Measurements from ENCODE around the gene CFAP410.

The CFAP410 gene

GRCh38 chr21:44299458-44300261, 39.5 kb downstream of the CFAP410 start, which contains the start of gene PFKL:
Gene PFKL (plus strand): TSS chr21:44300053. CDS start chr21:44300106, 53 bp downstream.
- H3K27me3 ChIP-seq (ENCODE audit: insufficient read depth, low read length): no peaks in the 10 kb centered on the region
- no peaks in the 10 kb centered on the region for H3K36me3 ChIP-seq (ENCODE audit: insufficient read depth, low read length)
- under 1% methylated on average over 94 of the region's 94 CpGs for WGBS
- H3K9ac ChIP-seq (ENCODE audit: low read depth, low read length): peak within 1 kb of the TSS; percentile 69
- H3K4me3 ChIP-seq (ENCODE audit: low read length): peak within 1 kb of the TSS; percentile 66
- peak within 1 kb of the TSS; percentile 28; the same call in 1 of the 2 replicates for H3K27ac ChIP-seq (ENCODE audit: low read depth, low read length)
- no peaks in the 10 kb centered on the region; the same call in 1 of the 2 replicates for H3K4me1 ChIP-seq (ENCODE audit: insufficient read depth, low read length)
- H3K9me3 ChIP-seq (ENCODE audit: insufficient read depth, low read depth, low read length): no peaks in the 10 kb centered on the region

GRCh38 chr21:44299085-44299457, 40.1 kb downstream of the CFAP410 start:
- no peaks in the 10 kb centered on the region; the same call in 1 of the 2 replicates for H3K4me1 ChIP-seq (ENCODE audit: insufficient read depth, low read length)
- H3K36me3 ChIP-seq (ENCODE audit: insufficient read depth, low read length): no peaks in the 10 kb centered on the region
- H3K27ac ChIP-seq (ENCODE audit: low read depth, low read length): no peak overlapping the region; the same call in 1 of the 2 replicates
- WGBS: 41% methylated on average over 6 of the region's 10 CpGs
- peak overlapping the region; percentile 66 for H3K4me3 ChIP-seq (ENCODE audit: low read length)
- H3K27me3 ChIP-seq (ENCODE audit: insufficient read depth, low read length): no peaks in the 10 kb centered on the region
- peak overlapping the region; percentile 65 for H3K9ac ChIP-seq (ENCODE audit: low read depth, low read length)
- no peaks in the 10 kb centered on the region for H3K9me3 ChIP-seq (ENCODE audit: insufficient read depth, low read depth, low read length)

GRCh38 chr21:44298301-44298700, 40.9 kb downstream of the CFAP410 start:
- WGBS: 92% methylated on average over 1 of the region's 2 CpGs
- H3K9me3 ChIP-seq (ENCODE audit: insufficient read depth, low read depth, low read length): no peaks in the 10 kb centered on the region
- no peak overlapping the region for H3K4me3 ChIP-seq (ENCODE audit: low read length)
- no peak overlapping the region for H3K27ac ChIP-seq (ENCODE audit: low read depth, low read length)
- H3K36me3 ChIP-seq (ENCODE audit: insufficient read depth, low read length): no peaks in the 10 kb centered on the region
- H3K9ac ChIP-seq (ENCODE audit: low read depth, low read length): no peak overlapping the region
- H3K27me3 ChIP-seq (ENCODE audit: insufficient read depth, low read length): no peaks in the 10 kb centered on the region
- H3K4me1 ChIP-seq (ENCODE audit: insufficient read depth, low read length): no peaks in the 10 kb centered on the region

- H3K27ac ChIP-seq (ENCODE audit: low read depth, low read length): no peak overlapping the region
- no peak overlapping the region for H3K9ac ChIP-seq (ENCODE audit: low read depth, low read length)
- no peaks in the 10 kb centered on the region for H3K27me3 ChIP-seq (ENCODE audit: insufficient read depth, low read length)
- H3K4me3 ChIP-seq (ENCODE audit: low read length): no peak overlapping the region
- H3K9me3 ChIP-seq (ENCODE audit: insufficient read depth, low read depth, low read length): no peaks in the 10 kb centered on the region
- no peaks in the 10 kb centered on the region for H3K4me1 ChIP-seq (ENCODE audit: insufficient read depth, low read length)
- 40% methylated on average over 22 of the region's 22 CpGs for whole genome bisulfite sequencing
- no peaks in the 10 kb centered on the region for H3K36me3 ChIP-seq (ENCODE audit: insufficient read depth, low read length)
Measured at GRCh38 chr21:44297525-44298290, 41.5 kb downstream of the CFAP410 start.

- H3K36me3 ChIP-seq (ENCODE audit: insufficient read depth, low read length): no peaks in the 10 kb centered on the region
- H3K4me1 ChIP-seq (ENCODE audit: insufficient read depth, low read length): no peaks in the 10 kb centered on the region
- H3K9ac ChIP-seq (ENCODE audit: low read depth, low read length): no peak overlapping the region
- H3K4me3 ChIP-seq (ENCODE audit: low read length): no peak overlapping the region
- H3K27ac ChIP-seq (ENCODE audit: low read depth, low read length): no peak overlapping the region
- 88% methylated on average over 13 of the region's 13 CpGs for WGBS
- H3K27me3 ChIP-seq (ENCODE audit: insufficient read depth, low read length): no peaks in the 10 kb centered on the region
- H3K9me3 ChIP-seq (ENCODE audit: insufficient read depth, low read depth, low read length): no peaks in the 10 kb centered on the region
Measured at GRCh38 chr21:44296916-44297315, 42.3 kb downstream of the CFAP410 start.

GRCh38 chr21:44296103-44296519, 43.1 kb downstream of the CFAP410 start:
- H3K9ac ChIP-seq (ENCODE audit: low read depth, low read length): no peak overlapping the region
- H3K9me3 ChIP-seq (ENCODE audit: insufficient read depth, low read depth, low read length): no peaks in the 10 kb centered on the region
- no peaks in the 10 kb centered on the region for H3K36me3 ChIP-seq (ENCODE audit: insufficient read depth, low read length)
- no peak overlapping the region for H3K4me3 ChIP-seq (ENCODE audit: low read length)
- WGBS: 76% methylated on average over 12 of the region's 12 CpGs
- H3K27me3 ChIP-seq (ENCODE audit: insufficient read depth, low read length): no peaks in the 10 kb centered on the region
- no peaks in the 10 kb centered on the region for H3K4me1 ChIP-seq (ENCODE audit: insufficient read depth, low read length)
- no peak overlapping the region for H3K27ac ChIP-seq (ENCODE audit: low read depth, low read length)

GRCh38 chr21:44295646-44296045, 43.5 kb downstream of the CFAP410 start:
- H3K27ac ChIP-seq (ENCODE audit: low read depth, low read length): no peak overlapping the region
- no peaks in the 10 kb centered on the region for H3K27me3 ChIP-seq (ENCODE audit: insufficient read depth, low read length)
- H3K9me3 ChIP-seq (ENCODE audit: insufficient read depth, low read depth, low read length): no peaks in the 10 kb centered on the region
- no peaks in the 10 kb centered on the region for H3K4me1 ChIP-seq (ENCODE audit: insufficient read depth, low read length)
- H3K9ac ChIP-seq (ENCODE audit: low read depth, low read length): no peak overlapping the region
- WGBS: 80% methylated on average over 10 of the region's 10 CpGs
- H3K4me3 ChIP-seq (ENCODE audit: low read length): no peak overlapping the region
- H3K36me3 ChIP-seq (ENCODE audit: insufficient read depth, low read length): no peaks in the 10 kb centered on the region

GRCh38 chr21:44295163-44295573, 44.0 kb downstream of the CFAP410 start:
- WGBS: 87% methylated on average over 14 of the region's 14 CpGs
- Histone ChIP-seq H3K4me1 (ENCODE audit: insufficient read depth, low read length) (no peaks in the 10 kb centered on the region), H3K36me3 (ENCODE audit: insufficient read depth, low read length) (no peaks in the 10 kb centered on the region), H3K27me3 (ENCODE audit: insufficient read depth, low read length) (no peaks in the 10 kb centered on the region), H3K27ac (ENCODE audit: low read depth, low read length) (no peak overlapping the region), H3K4me3 (ENCODE audit: low read length) (no peak overlapping the region), H3K9me3 (ENCODE audit: insufficient read depth, low read depth, low read length) (no peaks in the 10 kb centered on the region), H3K9ac (ENCODE audit: low read depth, low read length) (no peak overlapping the region)

GRCh38 chr21:44294391-44295162, 44.6 kb downstream of the CFAP410 start:
- H3K4me3 ChIP-seq (ENCODE audit: low read length): no peak overlapping the region
- H3K9me3 ChIP-seq (ENCODE audit: insufficient read depth, low read depth, low read length): no peaks in the 10 kb centered on the region
- H3K36me3 ChIP-seq (ENCODE audit: insufficient read depth, low read length): no peaks in the 10 kb centered on the region
- 85% methylated on average over 24 of the region's 26 CpGs for WGBS
- no peak overlapping the region for H3K9ac ChIP-seq (ENCODE audit: low read depth, low read length)
- no peaks in the 10 kb centered on the region for H3K27me3 ChIP-seq (ENCODE audit: insufficient read depth, low read length)
- H3K27ac ChIP-seq (ENCODE audit: low read depth, low read length): no peak overlapping the region
- H3K4me1 ChIP-seq (ENCODE audit: insufficient read depth, low read length): no peaks in the 10 kb centered on the region

GRCh38 chr21:44293551-44294231, 45.5 kb downstream of the CFAP410 start:
- no peak overlapping the region for H3K4me3 ChIP-seq (ENCODE audit: low read length)
- no peaks in the 10 kb centered on the region for H3K9me3 ChIP-seq (ENCODE audit: insufficient read depth, low read depth, low read length)
- H3K9ac ChIP-seq (ENCODE audit: low read depth, low read length): no peak overlapping the region
- H3K36me3 ChIP-seq (ENCODE audit: insufficient read depth, low read length): no peaks in the 10 kb centered on the region
- 93% methylated on average over 33 of the region's 33 CpGs for WGBS
- H3K27ac ChIP-seq (ENCODE audit: low read depth, low read length): no peak overlapping the region
- no peaks in the 10 kb centered on the region for H3K27me3 ChIP-seq (ENCODE audit: insufficient read depth, low read length)
- H3K4me1 ChIP-seq (ENCODE audit: insufficient read depth, low read length): no peaks in the 10 kb centered on the region

All from HUES64 (cell line).